ENCODE measurements around the gene ZG16.

GRCh38 chr16:29811896-29812665, 34.0 kb downstream of the ZG16 start, which contains the start of gene PRRT2:
- TF ChIP-seq POLR2A (IDR thresholded peaks at IDR 0.05): no peak
- TF ChIP-seq CTCF (IDR thresholded peaks at IDR 0.05): no peak
